ENCODE measurements around the gene SV2C. TPM values are rescaled to one million over a fixed set of nuclear protein-coding genes. Genes with fewer than 3 reads are reported as not detected.
"Not testable (repeated sequence)": the region's sequence is repeated elsewhere in the genome, so short reads cannot be mapped to it uniquely, and the experiment has no call there.

The SV2C gene
- total RNA-seq, 1 donor from 2014 or later: not detected

GRCh38 chr5:76081811-76082771, 1.1 kb upstream of the SV2C start:
- Histone ChIP-seq H3K36me3 (ENCODE audit: control insufficient read depth, insufficient read depth, low read length) (no peaks in the 10 kb centered on the region), H3K4me3 (ENCODE audit: low read depth, low read length) (no peak overlapping the region), H3K27me3 (ENCODE audit: control insufficient read depth, insufficient read depth, low read length) (peaks cover 31% of the 10 kb centered on the region)
- no peak for FAIRE-seq
- no peak for TF ChIP-seq CTCF (IDR thresholded peaks at IDR 0.05; ENCODE audit: insufficient read depth, low read length, severe bottlenecking)
- DNase-seq (ENCODE audit: low read depth): no peak

DNA sequence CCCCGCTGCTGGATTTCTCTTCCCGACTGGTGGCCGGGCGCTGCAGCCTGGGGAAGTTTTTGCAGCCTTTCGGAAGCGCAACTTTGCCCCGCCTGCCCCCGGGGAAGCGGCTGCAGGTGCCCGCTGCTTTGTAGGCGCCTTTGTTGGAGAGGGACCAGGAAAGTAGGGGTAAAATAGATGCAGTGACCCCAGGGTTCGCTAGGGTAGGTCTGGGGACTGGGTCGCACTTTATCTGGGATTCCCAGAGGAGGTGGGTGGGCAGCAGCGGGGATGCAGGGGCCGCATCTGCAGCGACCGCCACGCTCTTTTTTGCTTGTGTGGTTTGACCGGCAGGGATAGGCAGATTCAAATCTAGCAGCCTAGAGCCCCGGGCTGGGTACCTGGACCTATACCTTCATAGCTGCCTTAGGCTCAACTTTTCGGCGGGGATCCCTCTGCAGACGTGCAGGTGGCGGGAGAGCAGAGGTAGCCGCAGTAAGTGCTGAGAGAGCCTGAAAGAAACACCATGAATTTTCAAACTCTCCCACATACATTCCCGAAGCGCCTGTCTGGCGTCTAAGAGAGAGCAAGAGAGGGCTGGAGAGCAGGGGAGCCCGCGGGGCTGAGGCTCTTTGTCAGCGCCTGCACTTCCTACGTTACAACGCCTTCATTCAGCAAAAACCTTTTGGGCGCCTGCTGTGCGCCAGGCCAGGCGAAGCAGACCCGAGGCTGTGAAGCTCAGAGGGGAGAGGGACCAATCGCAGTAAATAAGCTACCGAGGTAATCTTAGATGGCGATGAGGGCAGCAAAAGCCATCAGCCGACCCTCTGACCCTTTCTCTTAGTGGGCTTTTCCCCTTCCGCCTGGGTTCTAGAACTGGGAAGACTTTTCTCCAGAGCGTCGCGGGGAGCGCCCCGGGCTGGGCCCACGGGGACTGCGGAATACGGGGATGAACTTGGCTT, 642 bp downstream of the SV2C start:
- Histone ChIP-seq H3K4me3 (ENCODE audit: low read depth, low read length) (no peak overlapping the region), H3K36me3 (ENCODE audit: control insufficient read depth, insufficient read depth, low read length) (no peaks in the 10 kb centered on the region), H3K27me3 (ENCODE audit: control insufficient read depth, insufficient read depth, low read length) (peaks cover 31% of the 10 kb centered on the region)
- no peak for FAIRE-seq
- no peak for TF ChIP-seq CTCF (IDR thresholded peaks at IDR 0.05; ENCODE audit: insufficient read depth, low read length, severe bottlenecking)
- no peak for DNase-seq (ENCODE audit: low read depth)

- FAIRE-seq: no peak
- Histone ChIP-seq H3K36me3 (ENCODE audit: control insufficient read depth, insufficient read depth, low read length) (no peaks in the 10 kb centered on the region), H3K4me3 (ENCODE audit: low read depth, low read length) (no peak overlapping the region), H3K27me3 (ENCODE audit: control insufficient read depth, insufficient read depth, low read length) (peaks cover 31% of the 10 kb centered on the region)
- TF ChIP-seq CTCF (IDR thresholded peaks at IDR 0.05; ENCODE audit: insufficient read depth, low read length, severe bottlenecking): no peak
- no peak for DNase-seq (ENCODE audit: low read depth)
Measured at GRCh38 chr5:76084496-76085242, 1.5 kb downstream of the SV2C start.

- FAIRE-seq (no peak), DNase-seq (ENCODE audit: low read depth) (no peak)
- no peaks in the 10 kb centered on the region for H3K36me3 ChIP-seq (ENCODE audit: control insufficient read depth, insufficient read depth, low read length)
- peaks cover 30% of the 10 kb centered on the region for H3K27me3 ChIP-seq (ENCODE audit: control insufficient read depth, insufficient read depth, low read length)
- no peak for TF ChIP-seq CTCF (IDR thresholded peaks at IDR 0.05; ENCODE audit: insufficient read depth, low read length, severe bottlenecking)
- no peak overlapping the region for H3K4me3 ChIP-seq (ENCODE audit: low read depth, low read length)
Measured at GRCh38 chr5:76085243-76085579, 2.0 kb downstream of the SV2C start.

GRCh38 chr5:76086095-76086494, 2.9 kb downstream of the SV2C start:
- no peaks in the 10 kb centered on the region for H3K36me3 ChIP-seq (ENCODE audit: control insufficient read depth, insufficient read depth, low read length)
- no peak for TF ChIP-seq CTCF (IDR thresholded peaks at IDR 0.05; ENCODE audit: insufficient read depth, low read length, severe bottlenecking)
- FAIRE-seq (no peak), DNase-seq (ENCODE audit: low read depth) (no peak)
- H3K4me3 ChIP-seq (ENCODE audit: low read depth, low read length): no peak overlapping the region
- peaks cover 28% of the 10 kb centered on the region for H3K27me3 ChIP-seq (ENCODE audit: control insufficient read depth, insufficient read depth, low read length)

GRCh38 chr5:76089156-76089555, 6.0 kb downstream of the SV2C start:
- not testable (repeated sequence) for H3K36me3 ChIP-seq (ENCODE audit: control insufficient read depth, insufficient read depth, low read length); H3K27me3 ChIP-seq (ENCODE audit: control insufficient read depth, insufficient read depth, low read length); H3K4me3 ChIP-seq (ENCODE audit: low read depth, low read length); DNase-seq (ENCODE audit: low read depth); FAIRE-seq

Measured in bronchial epithelial cell (primary cell).